Stomach (tissue), 4 donors: ENCODE data around the gene BTBD17.

Experiments used
- CTCF ChIP-seq, 7 experiments: fragments of 450-650 bp in 4 of 7; fragments of 200-600 bp in 3 of 7; sonication (generic) in 3 of 7; IDR thresholded peaks; one replicate each; pipeline ENCODE4 v1.5.1; 2016 to 2019; ENCODE audit warnings: antibody characterized with exemption in 7 of 7, control low read depth in 2 of 7, mild to moderate bottlenecking in 1 of 7
- POLR2AphosphoS5 ChIP-seq, 3 donors: sonication (generic); formaldehyde crosslinking; IDR thresholded peaks; one replicate each; pipeline ENCODE4 v1.6.1; 2016; ENCODE audit warnings: antibody characterized with exemption in 3 of 3

GRCh38 chr17:74374858-74375257 is 13.2 kb upstream of the BTBD17 start:
- no peak for TF ChIP-seq CTCF (IDR thresholded peaks at IDR 0.05)
- TF ChIP-seq POLR2AphosphoS5 (IDR thresholded peaks at IDR 0.05): no peak
